ENCODE results near the gene RWDD2A.

RWDD2A gene

GRCh38 chr6:83199173-83199862 is 6.2 kb downstream of the RWDD2A start:
- no peak for DNase-seq (ENCODE audit: low read depth)

GRCh38 chr6:83199863-83200225 is 6.7 kb downstream of the RWDD2A start:
- DNase-seq (ENCODE audit: low read depth) = no peak

GRCh38 chr6:83202031-83202430 is 8.9 kb downstream of the RWDD2A start:
- DNase-seq (ENCODE audit: low read depth) = no peak

GRCh38 chr6:83215131-83216047 is 22.2 kb downstream of the RWDD2A start:
- no peak for DNase-seq (ENCODE audit: low read depth)

- no peak for DNase-seq (ENCODE audit: low read depth)
Measured at GRCh38 chr6:83216806-83217205, 23.6 kb downstream of the RWDD2A start.

- DNase-seq (ENCODE audit: low read depth) = no peak
Measured at GRCh38 chr6:83218646-83219045, 25.5 kb downstream of the RWDD2A start.

- DNase-seq (ENCODE audit: low read depth) = no peak
Measured at GRCh38 chr6:83220121-83220520, 27.0 kb downstream of the RWDD2A start.

- DNase-seq (ENCODE audit: low read depth) = no peak
Measured at GRCh38 chr6:83221276-83221675, 28.1 kb downstream of the RWDD2A start.

GRCh38 chr6:83221889-83222479 is 28.8 kb downstream of the RWDD2A start:
- no peak for DNase-seq (ENCODE audit: low read depth)

GRCh38 chr6:83226517-83226916 is 33.4 kb downstream of the RWDD2A start:
- no peak for DNase-seq (ENCODE audit: low read depth)

- DNase-seq (ENCODE audit: low read depth) = no peak
Measured at GRCh38 chr6:83231146-83231545, 38.0 kb downstream of the RWDD2A start.

- DNase-seq (ENCODE audit: low read depth) = no peak
Measured at GRCh38 chr6:83247471-83247870, 54.3 kb downstream of the RWDD2A start.
